Erythroblast (primary cell): ENCODE results near the gene TBC1D9B.
"Not testable (repeated sequence)": the region's sequence is repeated elsewhere in the genome, so short reads cannot be mapped to it uniquely, and the experiment has no call there.

ENCODE experiments used
- DNase-seq, 2 experiments: peaks; one replicate each; lab custom pipeline; 2025; lab: John Stamatoyannopoulos, UW
- GATA1 ChIP-seq: IDR thresholded peaks from 2 replicates; pipeline ENCODE4 v1.6.1; 2011; ENCODE audit warnings: low read depth, mild to moderate bottlenecking, control low read depth, low read length, moderate library complexity
- POLR2A ChIP-seq: IDR thresholded peaks from 2 replicates; pipeline ENCODE4 v1.6.1; 2011; ENCODE audit warnings: mild to moderate bottlenecking, low read length

The TBC1D9B gene

DNA sequence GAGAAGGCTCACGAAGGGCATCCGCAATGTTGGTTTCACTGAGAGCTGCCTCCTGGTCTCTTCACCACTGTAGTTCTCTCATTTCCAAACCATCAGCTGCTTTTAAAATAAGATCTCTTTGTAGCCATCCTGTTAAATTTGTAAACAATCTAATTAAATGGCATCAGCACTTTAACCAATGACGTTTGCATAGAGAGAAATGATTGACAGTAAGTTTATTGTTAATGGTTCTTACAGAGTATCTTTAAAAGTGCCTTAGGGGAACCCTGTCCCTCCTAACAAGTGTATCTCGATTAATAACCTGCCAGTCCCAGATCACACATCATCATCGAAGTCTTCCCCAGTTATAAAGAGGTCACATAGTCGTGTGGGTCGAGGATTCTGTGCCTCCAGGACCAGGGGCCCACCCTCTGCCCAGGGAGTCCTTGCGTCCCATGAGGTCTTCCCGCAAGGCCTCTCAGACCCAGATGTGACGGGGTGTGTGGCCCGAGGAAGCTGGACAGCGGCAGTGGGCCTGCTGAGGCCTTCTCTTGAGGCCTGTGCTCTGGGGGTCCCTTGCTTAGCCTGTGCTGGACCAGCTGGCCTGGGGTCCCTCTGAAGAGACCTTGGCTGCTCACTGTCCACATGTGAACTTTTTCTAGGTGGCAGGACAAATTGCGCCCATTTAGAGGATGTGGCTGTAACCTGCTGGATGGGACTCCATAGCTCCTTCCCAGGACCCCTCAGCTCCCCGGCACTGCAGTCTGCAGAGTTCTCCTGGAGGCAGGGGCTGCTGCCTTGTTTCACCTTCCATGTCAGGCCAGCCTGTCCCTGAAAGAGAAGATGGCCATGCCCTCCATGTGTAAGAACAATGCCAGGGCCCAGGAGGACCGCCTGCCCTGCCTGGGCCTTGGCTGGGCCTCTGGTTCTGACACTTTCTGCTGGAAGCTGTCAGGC, 70.4 kb downstream of the TBC1D9B start:
- TF ChIP-seq GATA1, result no peak
- TF ChIP-seq POLR2A, result peak; percentile 4
- no peak for DNase-seq

DNA sequence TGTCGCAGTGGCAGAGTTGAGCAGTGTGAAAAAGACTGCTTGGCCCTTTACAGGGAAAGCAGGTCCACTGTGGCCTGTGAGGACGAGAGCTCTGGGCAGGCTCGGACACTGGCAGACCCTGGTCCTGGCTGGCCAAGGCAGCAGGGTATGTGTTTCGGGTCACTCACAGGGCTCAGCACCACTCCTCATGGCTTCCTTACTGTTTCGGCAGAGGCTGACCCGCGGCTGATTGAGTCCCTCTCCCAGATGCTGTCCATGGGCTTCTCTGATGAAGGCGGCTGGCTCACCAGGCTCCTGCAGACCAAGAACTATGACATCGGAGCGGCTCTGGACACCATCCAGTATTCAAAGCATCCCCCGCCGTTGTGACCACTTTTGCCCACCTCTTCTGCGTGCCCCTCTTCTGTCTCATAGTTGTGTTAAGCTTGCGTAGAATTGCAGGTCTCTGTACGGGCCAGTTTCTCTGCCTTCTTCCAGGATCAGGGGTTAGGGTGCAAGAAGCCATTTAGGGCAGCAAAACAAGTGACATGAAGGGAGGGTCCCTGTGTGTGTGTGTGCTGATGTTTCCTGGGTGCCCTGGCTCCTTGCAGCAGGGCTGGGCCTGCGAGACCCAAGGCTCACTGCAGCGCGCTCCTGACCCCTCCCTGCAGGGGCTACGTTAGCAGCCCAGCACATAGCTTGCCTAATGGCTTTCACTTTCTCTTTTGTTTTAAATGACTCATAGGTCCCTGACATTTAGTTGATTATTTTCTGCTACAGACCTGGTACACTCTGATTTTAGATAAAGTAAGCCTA, 71.3 kb downstream of the TBC1D9B start:
- no peak for TF ChIP-seq GATA1
- TF ChIP-seq POLR2A, result no peak
- peak; percentile 52 to 64 for DNase-seq

DNA sequence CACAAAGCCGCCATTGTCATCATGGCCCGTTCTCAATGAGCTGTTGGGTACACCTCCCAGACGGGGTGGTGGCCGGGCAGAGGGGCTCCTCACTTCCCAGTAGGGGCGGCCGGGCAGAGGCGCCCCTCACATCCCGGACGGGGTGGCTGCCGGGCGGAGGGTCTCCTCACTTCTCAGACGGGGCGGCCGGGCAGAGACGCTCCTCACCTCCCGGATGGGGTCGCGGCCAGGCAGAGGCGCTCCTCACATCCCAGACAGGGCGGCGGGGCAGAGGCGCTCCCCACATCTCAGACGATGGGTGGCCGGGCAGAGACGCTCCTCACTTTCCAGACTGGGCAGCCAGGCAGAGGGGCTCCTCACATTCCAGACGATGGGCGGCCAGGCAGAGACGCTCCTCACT, 72.8 kb downstream of the TBC1D9B start:
- not testable (repeated sequence) for DNase-seq

DNA sequence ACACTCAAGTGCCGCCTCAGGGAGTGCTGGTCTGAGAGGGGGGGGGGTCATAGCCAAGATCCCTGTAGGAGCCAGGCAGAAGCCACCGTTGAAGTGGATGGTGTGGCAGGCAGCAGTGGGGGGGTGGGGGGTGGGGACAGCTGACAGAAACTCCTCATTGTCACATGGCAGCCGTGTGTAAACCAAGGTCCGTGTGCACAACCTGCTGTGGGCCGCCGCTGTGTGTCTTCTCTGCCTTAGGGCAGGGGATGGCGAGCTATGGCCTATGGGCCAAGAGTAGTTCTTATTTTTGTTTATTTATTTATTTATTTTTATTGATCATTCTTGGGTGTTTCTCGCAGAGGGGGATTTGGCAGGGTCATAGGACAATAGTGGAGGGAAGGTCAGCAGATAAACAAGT, 73.6 kb downstream of the TBC1D9B start:
- TF ChIP-seq GATA1, result no peak
- TF ChIP-seq POLR2A, result no peak
- no peak for DNase-seq

DNA sequence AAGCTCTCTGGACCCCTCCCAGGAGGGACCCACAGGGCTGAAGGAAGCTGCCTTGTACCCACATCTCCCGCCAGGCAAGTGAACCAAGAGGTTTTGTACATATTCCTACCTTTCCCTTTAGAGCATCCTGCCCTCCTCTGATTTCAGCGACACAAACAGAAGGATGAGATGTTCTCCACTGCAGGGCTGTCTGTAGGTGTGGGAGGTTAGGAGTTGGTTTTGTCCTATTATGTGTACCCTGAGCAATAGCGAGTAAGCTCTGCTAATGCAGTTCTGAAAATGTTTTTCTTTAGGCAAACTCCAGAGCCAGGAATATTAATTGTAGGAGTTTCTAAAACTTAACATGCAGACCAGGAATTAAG, 74.0 kb downstream of the TBC1D9B start:
- no peak for DNase-seq

DNA sequence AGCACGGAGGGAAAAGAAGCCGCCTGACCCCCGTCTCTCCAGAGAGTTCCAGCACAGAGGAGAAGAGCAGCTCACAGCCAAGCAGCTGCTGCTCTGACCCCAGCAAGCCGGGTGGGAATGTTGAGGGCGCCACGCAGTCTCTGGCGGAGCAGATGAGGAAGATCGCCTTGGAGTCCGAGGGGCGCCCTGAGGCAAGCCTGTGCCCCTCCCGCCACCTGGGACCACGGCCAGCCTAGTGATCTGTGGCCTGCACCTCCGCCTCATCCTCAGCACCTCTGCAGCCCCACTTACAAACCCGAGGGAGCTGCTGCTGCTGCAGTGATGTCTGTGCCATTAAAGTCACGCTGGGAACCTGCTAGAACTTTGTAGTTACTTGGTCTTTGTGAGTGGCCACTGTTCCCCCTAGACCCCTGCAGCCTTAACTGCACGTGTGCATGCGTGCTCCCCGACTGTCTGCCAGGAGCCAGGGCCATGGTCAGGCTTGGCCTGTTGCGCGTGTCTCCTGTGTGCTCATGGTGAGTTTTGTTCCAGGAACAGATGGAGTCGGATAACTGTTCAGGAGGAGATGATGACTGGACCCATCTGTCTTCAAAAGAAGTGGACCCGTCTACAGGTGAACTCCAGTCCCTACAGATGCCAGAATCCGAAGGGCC, 74.5 kb downstream of the TBC1D9B start:
- TF ChIP-seq GATA1, result no peak
- DNase-seq, result no peak

More for the DNA sequence above, 74.0 kb downstream of the TBC1D9B start:
- TF ChIP-seq POLR2A (no peak), GATA1 (no peak)

DNA sequence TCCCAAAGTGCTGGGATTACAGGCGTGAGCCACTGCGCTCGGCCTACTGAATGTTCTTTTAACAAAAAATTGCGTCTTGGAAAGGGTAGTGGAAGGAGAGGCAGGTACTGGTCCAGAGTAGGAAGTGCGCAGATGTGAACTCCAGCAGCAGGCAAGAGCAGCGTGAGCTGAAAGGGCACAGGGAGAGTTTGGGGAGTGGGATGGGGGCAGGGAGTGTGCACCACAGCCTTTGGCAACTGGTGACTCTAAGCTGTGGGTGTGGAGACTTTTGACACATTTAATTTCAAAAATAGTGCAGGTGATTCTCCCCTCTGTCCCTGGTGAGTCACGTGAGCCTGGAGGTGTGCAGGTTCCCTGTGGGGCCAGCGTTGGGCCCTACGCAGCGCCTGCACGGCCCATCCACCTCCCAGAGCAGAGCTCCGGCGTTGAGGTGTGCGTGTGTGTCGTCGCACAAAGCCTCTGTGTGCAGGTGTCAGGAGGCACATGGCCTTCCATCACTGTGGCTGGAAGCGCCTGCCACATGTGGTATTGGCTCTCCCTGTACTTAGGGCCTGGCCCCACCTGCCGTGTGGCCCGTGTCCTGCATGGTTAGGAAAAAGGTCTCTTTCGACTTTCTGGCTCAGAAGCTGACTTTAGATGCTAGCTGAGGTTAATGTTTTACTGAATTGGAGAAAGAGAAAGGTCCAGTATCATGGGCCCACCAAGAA, 75.5 kb downstream of the TBC1D9B start:
- TF ChIP-seq GATA1 (no peak), POLR2A (no peak)
- DNase-seq, result no peak

DNA sequence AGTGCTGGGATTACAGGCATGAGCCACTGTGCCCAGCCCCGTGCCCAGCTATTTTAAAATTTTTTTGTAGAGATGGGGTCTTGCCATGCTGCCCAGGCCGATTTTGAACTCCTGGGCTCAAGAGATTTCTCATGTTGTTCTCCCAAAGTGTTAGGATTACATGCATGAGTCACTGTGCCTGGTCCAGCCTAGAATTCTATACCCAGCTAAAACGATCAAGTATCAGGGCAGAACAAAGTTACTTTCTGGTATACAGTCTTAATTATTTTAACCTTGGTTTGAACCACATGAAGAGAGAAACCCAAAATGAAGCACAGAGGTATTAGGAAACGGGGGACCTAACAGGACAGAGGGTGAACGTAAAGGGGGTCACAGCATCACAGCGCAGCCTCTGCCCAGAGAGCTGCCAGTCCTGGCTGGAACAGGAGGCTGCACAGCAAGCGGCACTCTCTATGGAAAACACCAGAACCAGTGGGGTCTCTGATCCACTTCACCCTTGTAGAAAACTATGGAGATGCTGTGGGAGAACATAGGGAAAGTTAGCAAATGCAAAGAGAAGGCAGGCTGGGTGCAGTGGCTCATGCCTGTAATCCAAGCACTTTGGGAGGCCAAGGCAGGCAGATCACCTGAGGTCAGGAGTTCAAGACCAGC, 76.8 kb downstream of the TBC1D9B start:
- DNase-seq, result no peak
- TF ChIP-seq GATA1 (no peak), POLR2A (no peak)

DNA sequence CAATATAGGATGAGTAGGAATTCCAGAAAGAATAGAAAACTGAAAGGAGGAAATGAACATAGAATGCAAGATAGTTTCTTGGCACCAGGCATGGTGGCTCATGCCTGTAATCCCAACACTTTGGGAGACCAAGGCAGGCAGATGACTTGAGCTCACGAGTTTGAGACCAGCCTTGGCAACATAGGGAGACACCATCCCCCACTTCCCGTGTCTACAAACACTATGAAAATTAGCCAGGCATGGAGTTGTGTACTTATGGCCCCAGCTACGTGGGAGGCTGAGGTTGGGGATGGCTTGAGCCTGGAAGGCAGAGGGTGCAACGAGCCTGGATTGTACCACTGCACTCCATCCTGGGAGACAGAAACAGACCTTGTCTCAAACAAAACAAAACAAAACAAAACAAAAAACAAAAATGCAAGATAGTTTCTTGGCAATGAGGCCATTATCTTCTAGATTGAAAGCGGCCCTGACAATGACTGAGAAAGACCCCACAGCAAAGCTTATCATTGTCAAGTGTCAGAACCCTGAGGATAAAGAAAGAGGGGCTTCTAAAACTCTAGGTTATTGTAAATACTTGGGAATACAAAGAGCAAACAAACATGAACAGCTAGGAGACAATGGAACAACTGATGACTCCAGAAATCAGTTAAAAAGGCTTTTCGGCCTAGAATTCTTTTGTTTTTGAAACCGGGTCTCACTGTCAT, 77.8 kb downstream of the TBC1D9B start:
- TF ChIP-seq POLR2A, result no peak
- no peak for TF ChIP-seq GATA1
- DNase-seq, result no peak

DNA sequence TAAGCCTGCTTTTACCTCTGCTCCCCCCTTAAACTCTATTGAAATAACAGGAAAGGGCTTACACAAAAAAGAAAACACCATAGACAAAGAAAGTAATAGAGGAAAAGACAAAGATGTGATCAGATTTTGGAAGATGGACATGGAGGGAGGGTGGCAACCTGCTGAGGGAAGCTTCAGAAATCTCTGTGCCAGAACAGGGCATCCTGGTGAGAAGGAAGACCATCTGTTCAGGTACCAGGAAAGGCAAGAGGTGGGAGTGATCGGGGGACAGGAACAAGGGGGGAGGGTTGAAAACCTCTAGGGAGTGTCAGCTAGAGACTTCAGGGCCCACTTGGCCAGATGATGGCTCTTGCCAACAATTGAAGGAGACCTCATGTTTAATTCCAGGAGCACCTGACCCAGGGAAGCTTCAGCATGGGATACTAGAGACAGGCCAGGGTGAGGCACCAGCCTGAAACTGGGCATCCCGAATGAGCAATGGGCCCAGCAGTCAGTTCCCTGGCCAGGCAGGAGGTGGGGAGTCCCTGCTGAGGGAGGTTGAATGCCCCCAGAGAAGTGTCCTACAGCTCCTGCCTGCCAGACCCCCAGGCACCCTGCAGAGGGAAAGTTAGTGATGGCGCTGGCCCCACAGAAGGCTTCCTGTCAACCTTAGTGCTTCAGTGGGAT, 78.8 kb downstream of the TBC1D9B start:
- no peak for DNase-seq

DNA sequence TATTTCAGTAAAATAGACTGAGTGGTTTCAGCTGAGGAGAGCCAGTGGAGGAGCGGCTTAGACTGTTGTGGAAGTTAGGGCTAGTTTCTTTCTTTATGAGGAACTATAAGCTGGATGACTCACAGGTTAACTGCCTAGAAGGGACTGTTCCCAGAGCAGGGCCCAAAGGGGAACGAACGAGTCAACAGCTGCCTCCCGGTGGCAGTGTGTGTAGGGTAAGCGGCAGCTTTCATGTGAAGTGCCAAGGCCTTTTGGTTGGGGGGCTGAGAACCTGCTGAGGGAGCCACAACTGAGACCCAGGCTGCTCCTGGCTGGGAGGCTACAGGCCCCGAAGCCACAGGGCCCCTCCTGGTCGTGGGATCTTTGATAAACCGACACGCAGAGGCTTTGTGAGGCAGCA, 80.0 kb downstream of the TBC1D9B start:
- no peak for TF ChIP-seq GATA1
- TF ChIP-seq POLR2A, result peak; percentile 0
- DNase-seq, result no peak

More for the DNA sequence above, 78.8 kb downstream of the TBC1D9B start:
- TF ChIP-seq POLR2A (no peak), GATA1 (no peak)

DNA sequence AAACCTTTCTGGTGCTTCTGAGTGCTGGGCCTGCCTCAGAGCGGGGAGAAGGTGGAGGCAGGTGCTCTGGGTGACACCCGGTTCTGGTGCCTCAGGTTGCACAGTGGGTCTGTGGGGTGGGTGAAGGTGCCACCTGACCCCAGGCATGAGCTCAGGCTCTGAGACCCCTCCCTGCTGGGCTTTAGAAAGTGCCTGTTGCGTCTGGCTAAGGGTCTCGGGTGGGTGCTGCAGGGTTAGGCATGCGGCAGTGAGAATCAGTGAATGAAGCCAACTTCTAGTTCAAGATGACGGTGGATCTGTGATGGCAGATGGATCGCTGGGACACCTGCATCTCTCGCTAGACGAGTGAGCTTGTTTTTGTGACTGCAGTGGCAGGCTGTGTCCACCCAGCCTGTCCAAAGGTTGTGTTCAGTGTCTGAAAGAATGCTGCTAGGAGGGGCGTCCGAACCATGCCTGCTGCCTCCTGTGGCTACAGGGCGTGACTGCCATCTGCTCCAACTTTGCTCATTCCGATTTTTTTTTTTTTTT, 82.0 kb downstream of the TBC1D9B start:
- TF ChIP-seq GATA1, result no peak
- no peak for TF ChIP-seq POLR2A
- no peak for DNase-seq
